C4-2B (cell line): ENCODE results near the gene SNAPC4.

Source experiments
- H3K27ac ChIP-seq: fragments of 450-650 bp; 2 replicates; pipeline ENCODE4 v1.5.1; 2017
- CTCF ChIP-seq: fragments of 450-650 bp; conservative IDR thresholded peaks from 2 replicates; pipeline ENCODE4 v1.5.1; 2017; ENCODE audit warnings: mild to moderate bottlenecking
- ZFX ChIP-seq: fragments of 450-650 bp; IDR thresholded peaks from 2 replicates; pipeline ENCODE4 v1.6.1; 2017

Gene SNAPC4

DNA sequence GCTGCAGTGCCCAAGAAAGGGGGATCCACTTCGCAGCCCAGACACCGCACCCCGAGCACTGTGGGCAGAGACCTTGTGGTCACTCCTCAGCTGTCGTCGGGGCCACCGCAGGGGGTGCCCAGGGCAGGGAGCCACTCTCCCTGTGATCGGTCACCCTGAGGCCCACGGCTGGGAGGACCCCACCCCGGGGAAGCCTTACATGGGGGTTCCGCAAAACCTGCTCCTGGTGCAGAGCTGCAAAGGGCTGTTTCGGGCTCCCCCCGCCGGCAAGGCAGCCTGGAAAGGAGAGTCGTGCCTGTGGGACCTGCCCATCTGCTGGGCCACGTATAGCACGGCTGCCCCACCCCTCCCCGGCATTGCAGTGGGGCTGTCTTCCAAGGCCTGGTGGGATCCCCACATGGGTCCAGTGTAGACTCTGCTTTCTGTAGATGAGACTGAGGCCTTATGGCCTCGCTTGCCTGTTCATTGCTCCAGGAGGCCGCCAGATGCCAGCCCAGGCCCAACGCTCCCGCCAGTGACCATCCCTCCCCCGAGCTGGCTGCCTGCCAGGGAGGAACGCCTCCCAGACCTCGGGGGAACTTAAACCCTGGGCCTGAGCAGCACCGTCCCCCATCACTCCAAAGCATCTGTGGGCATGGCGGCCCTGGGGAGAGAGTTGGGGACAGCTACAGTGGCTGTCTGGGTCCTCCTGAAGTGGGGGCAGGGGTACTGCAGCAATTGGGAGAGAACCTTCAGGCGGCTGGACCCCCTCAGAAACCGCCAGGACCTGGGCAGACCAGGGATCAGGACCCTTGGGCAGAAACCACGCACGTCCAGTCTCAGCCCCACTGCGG is 34.8 kb downstream of the SNAPC4 start:
- no peak overlapping the region for H3K27ac ChIP-seq
- TF ChIP-seq ZFX (no peak), CTCF (no peak)

GRCh38 chr9:136363949-136364748 is 35.8 kb downstream of the SNAPC4 start:
- peak overlapping the region; percentile 86 for H3K27ac ChIP-seq

DNA sequence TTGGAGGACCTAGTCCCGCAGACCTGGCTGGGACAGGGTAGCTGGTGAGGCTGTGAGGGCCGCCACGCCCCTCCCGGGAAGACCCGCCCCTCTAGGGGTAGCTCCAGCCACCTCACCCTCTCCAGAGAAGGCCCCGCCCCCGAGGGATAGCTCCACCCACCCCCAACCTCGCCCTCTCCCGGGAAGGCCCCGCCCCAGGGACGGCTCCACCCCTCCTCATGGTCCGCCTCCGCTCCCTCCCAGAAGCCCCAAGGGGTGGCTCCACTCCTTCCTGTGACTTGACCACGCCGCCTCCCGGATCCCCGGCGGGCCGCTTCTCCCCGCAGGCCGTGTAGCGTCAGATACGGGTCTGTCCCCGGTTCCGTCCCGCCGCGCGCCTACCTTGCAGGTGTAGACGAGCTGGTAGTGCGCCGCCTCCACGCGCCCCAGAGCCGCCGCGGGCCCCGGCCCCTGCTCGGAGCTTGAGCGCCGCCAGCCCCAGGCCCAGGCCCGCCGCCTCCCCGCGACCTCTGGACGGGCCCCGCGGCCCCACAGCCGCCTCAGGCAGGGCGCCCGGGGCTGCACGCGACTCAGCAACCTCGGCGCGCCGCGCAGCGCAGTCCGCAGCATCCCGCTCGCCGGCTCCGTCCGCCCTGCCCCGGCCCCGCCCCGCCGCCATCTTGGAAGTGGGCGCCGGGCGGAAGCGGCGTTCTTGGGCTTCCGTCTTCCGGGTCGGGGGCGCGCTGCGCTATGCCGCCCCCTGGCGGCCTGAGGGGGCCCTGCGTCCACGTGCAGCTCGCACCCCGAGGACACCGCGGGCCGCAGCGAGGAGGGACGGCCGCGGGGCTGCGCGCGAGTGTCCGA is 36.6 kb downstream of the SNAPC4 start, which contains the start of gene DNLZ:
DNLZ (minus strand) TSS at position 639 of the 843 bp plus-strand sequence; CDS start at position 609, 30 bp downstream.
- TF ChIP-seq ZFX, result peak; percentile 82
- peak; percentile 100 for TF ChIP-seq CTCF
- H3K27ac ChIP-seq, result peak within 1 kb of the TSS; percentile 86

More at GRCh38 chr9:136363949-136364748, 35.8 kb downstream of the SNAPC4 start:
- TF ChIP-seq ZFX (no peak; the same call in 1 of the 2 replicates), CTCF (peak; percentile 29; the same call in 1 of the 2 replicates)

GRCh38 chr9:136362450-136362784 is 37.6 kb downstream of the SNAPC4 start:
- no peak for TF ChIP-seq CTCF
- no peak for TF ChIP-seq ZFX
- H3K27ac ChIP-seq, result peak overlapping the region; percentile 86; the same call in 1 of the 2 replicates

- H3K27ac ChIP-seq, result peak overlapping the region; percentile 86; the same call in 1 of the 2 replicates
- TF ChIP-seq ZFX (no peak), CTCF (no peak)
Measured at GRCh38 chr9:136361754-136362449, 38.1 kb downstream of the SNAPC4 start.

DNA sequence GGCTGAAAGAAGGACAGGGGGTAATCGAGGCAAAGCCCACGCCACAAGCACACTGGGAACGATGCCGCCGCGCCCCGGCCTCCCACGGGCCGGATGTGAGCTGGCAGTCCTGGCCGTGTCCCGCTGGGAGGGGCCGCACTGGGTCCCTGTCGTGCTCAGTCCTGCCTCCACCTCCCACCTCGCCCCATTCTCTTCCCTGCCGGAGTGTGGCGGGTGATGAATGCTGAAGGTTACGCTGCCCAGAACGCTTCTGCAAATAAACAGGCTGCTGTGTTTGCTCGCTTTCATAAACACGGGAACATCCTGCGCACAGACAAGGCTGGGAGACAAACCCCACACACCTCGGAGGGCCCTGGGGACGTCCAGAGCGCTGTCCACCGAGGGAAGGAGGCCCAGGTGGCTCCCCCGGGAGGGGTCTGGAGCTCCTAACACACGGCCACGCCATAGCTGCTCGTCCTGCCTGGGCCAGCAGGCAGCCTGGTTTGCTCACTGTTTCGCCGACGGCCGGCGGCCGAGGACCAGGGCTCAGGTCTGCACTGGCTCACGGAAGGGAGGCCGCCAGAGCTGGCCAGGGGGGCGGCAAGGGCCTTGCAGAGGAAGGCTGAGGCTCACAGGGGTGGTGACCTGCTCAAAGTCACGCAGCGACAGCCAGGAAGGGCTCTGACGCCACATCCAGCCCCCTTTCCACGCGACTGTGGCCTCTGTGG is 38.8 kb downstream of the SNAPC4 start:
- no peak overlapping the region for H3K27ac ChIP-seq
- TF ChIP-seq ZFX, result no peak
- no peak for TF ChIP-seq CTCF
